Anterior cingulate cortex (tissue), 58 donors: Measurements from ENCODE around the gene LNX1.

Experiments
- DNase-seq, 58 donors: peaks; one replicate each; lab custom pipeline; 2025; lab: John Stamatoyannopoulos, UW

LNX1 gene

GRCh38 chr4:53601251-53601764, 10.0 kb upstream of the LNX1 start:
- DNase-seq: no peak

- peak in 4 of 58 donors; percentile 4 to 16 (median 8) for DNase-seq
Measured at GRCh38 chr4:53599632-53600031, 8.3 kb upstream of the LNX1 start.

- no peak for DNase-seq
Measured at GRCh38 chr4:53598901-53599300, 7.6 kb upstream of the LNX1 start.

- no peak for DNase-seq
Measured at GRCh38 chr4:53598483-53598882, 7.2 kb upstream of the LNX1 start.

- no peak for DNase-seq
Measured at GRCh38 chr4:53596901-53597300, 5.6 kb upstream of the LNX1 start.

- no peak for DNase-seq
Measured at GRCh38 chr4:53595834-53596233, 4.5 kb upstream of the LNX1 start.

GRCh38 chr4:53595204-53595603, 3.9 kb upstream of the LNX1 start:
- no peak for DNase-seq

GRCh38 chr4:53593765-53594164, 2.5 kb upstream of the LNX1 start:
- DNase-seq: no peak

- no peak for DNase-seq
Measured at GRCh38 chr4:53592686-53593501, 1.6 kb upstream of the LNX1 start.

GRCh38 chr4:53592122-53592521, 836 bp upstream of the LNX1 start:
- no peak for DNase-seq

- DNase-seq: no peak
Measured at GRCh38 chr4:53590187-53590586, 1.1 kb downstream of the LNX1 start.

GRCh38 chr4:53589511-53589910, 1.8 kb downstream of the LNX1 start:
- no peak for DNase-seq

GRCh38 chr4:53587135-53587534, 4.2 kb downstream of the LNX1 start:
- DNase-seq: no peak

GRCh38 chr4:53586121-53586816, 5.0 kb downstream of the LNX1 start:
- DNase-seq: no peak

- DNase-seq: no peak
Measured at GRCh38 chr4:53584658-53585057, 6.6 kb downstream of the LNX1 start.

GRCh38 chr4:53583513-53583912, 7.8 kb downstream of the LNX1 start:
- DNase-seq: no peak

- no peak for DNase-seq
Measured at GRCh38 chr4:53582194-53582593, 9.1 kb downstream of the LNX1 start.

GRCh38 chr4:53580274-53580673, 11.0 kb downstream of the LNX1 start:
- DNase-seq: no peak

- DNase-seq: no peak
Measured at GRCh38 chr4:53579826-53580225, 11.5 kb downstream of the LNX1 start.

GRCh38 chr4:53576676-53577372, 14.5 kb downstream of the LNX1 start:
- no peak for DNase-seq

- DNase-seq: no peak
Measured at GRCh38 chr4:53576071-53576617, 15.1 kb downstream of the LNX1 start.
